GM19452 (cell line): Measurements from ENCODE around the gene PTPRN2.
"Not testable (repeated sequence)": the region's sequence is repeated elsewhere in the genome, so short reads cannot be mapped to it uniquely, and the experiment has no call there.

Experiments
- ATAC-seq: cut with Tn5 transposase; IDR thresholded peaks from one replicate; pipeline ENCODE4 v1.9.1; 2021; ENCODE audit not compliant: unreplicated experiment

The PTPRN2 gene

DNA sequence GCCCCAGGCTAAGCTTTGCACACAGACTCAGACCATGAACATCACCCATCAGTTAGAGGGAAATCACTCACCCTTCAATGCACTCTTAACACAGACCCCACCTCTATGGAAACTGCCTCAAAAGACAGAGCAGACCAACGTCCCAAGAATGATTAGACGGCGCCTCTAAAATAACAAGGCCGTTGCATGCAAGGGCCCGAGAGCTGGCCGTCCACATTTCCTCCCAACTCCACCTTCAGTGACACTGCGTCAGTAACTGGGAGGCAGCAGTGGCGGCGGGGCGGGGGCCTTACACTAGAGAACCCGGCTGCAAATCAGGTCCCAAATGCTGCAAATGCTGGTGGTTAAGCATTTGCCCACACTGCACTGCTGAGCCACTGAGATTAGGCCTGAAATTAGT is 115.0 kb downstream of the PTPRN2 start:
- no peak for ATAC-seq

DNA sequence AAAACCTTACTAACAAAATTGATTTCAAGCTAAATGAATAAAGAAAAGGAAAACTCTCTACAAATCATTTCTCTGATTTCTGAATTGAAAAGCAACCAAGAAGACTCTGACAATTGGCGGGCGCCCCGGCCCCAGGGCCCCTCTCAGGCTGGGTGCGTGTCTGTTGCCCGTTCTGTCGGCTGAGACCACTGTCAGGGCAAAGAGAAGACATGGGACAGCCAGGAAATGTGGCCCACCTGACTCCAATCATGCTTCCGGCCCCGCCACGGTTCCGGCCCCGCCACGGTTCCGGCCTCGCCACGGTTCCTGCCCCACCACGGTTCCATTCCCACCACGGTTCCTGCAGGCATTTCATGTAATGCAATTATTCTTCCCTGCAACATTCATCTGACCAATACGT is 115.9 kb downstream of the PTPRN2 start:
- ATAC-seq, result no peak

- ATAC-seq, result no peak
Measured at GRCh38 chr7:158470336-158470735, 117.3 kb downstream of the PTPRN2 start.

DNA sequence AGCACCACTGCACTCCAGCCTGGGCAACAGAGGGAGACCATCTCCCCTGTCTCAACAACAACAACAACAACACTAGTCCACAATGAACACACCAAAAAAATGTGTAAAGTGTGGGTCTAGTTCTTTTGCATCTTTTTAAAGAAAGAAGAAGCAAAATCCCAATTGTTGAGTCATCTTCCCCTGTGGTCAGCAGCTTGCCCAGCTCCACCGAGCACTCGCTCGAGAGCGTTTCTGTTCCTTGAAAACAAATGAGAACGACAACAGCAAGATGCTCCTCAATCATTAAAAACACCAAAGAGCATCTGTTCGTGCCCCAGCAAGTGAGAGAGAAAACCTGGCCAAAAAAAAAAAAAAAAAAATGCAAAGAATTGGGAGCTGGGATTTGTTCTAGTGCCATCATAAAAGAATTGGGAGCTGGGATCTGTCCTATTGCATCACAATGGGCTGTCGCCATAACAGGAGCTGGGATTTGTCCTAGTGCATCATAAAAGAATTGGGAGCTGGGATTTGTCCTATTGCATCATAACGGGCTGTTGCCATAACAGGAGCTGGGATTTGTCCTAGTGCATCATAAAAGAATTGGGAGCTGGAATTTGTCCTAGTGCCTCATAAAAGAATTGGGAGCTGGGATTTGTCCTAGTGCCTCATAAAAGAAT is 118.1 kb downstream of the PTPRN2 start:
- ATAC-seq, result no peak

DNA sequence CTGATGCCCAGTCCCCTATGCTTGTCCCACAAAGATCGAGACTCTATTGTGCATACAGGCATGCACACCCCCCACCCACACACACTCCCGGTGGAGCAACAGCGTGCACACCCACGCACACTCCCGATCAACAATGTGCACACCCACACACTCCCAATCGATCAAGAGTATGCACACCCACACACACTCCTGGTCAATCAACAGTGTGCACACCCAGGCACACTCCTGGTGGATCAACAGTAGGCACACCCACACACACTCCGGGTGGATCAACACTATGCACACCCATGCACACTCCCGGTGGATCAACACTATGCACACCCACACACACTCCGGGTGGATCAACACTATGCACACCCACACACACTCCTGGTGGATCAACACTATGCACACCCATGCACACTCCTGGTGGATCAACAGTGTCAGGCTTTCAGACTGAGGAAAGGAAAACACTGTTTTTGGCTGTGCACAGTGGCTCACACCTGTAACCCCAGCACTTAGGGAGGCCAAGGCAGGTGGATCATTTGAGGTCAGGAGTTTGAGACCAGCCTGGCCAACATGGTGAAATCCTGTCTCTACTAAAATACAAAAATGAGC is 118.8 kb downstream of the PTPRN2 start:
- ATAC-seq, result no peak

DNA sequence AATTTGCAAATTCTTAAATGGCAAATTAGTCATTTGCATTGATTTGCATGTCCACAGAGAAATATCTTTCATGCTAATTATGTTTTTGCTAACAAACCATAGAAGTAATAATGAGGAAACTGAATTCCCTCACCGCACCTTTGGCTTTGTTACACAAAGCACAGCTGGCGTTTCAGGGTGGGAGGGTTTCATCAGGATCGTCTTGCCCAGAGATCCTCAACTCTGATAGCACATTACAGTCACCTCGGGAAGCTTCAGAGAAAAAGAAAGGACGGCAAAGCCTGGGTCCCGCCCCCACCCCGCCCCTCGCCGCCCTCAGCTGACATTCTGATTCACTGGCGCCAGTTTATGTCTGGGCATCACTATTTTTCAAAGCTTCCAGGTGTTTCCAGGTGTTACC is 119.4 kb downstream of the PTPRN2 start:
- ATAC-seq, result no peak

- no peak for ATAC-seq
Measured at GRCh38 chr7:158467562-158467961, 120.1 kb downstream of the PTPRN2 start.

GRCh38 chr7:158463317-158463716 is 124.3 kb downstream of the PTPRN2 start:
- no peak for ATAC-seq

GRCh38 chr7:158461824-158462223 is 125.8 kb downstream of the PTPRN2 start:
- ATAC-seq, result no peak

- ATAC-seq, result no peak
Measured at GRCh38 chr7:158460665-158461064, 127.0 kb downstream of the PTPRN2 start.

- ATAC-seq, result no peak
Measured at GRCh38 chr7:158458716-158459282, 128.8 kb downstream of the PTPRN2 start.

GRCh38 chr7:158458096-158458495 is 129.5 kb downstream of the PTPRN2 start:
- ATAC-seq, result no peak

DNA sequence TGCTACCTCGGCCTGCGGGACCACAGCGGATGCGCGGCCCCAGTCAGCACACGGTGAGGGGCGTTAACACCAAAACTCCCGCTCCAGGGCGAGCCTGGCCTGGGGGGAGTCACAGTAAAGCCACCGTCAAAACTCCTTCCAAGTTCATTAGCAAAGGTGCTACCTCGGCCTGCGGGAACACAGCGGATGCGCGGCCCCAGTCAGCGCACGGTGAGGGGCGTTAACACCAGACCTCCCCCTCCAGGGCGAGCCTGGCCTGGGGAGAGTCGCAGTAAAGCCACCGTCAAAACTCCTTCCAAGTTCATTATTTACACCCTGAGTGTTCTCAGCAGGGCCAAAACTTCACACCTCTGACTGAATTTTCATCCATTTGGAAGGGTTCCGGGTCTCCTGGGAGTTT is 130.0 kb downstream of the PTPRN2 start:
- not testable (repeated sequence) for ATAC-seq

- ATAC-seq, result no peak
Measured at GRCh38 chr7:158454631-158455030, 133.0 kb downstream of the PTPRN2 start.

GRCh38 chr7:158453663-158454062 is 134.0 kb downstream of the PTPRN2 start:
- no peak for ATAC-seq

DNA sequence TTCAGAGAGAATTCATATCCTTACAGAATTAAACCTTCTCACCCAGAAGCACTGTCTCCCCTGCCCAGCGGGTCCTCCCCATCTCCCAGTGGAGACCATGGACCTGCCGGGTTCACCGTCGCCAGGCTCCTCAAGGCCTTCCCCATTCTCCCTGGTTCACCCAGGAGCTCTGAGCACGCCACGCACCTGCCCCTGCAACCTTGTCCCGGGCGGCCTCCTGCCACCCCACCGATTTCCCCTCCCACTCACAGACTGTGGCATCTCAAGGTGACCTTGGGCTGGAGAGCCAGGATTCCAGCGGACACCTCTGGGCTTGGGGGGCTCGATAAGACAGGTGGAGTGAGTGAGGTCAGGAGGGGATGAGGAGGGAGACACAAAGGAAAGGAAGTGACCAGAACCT is 135.3 kb downstream of the PTPRN2 start:
- ATAC-seq, result no peak

DNA sequence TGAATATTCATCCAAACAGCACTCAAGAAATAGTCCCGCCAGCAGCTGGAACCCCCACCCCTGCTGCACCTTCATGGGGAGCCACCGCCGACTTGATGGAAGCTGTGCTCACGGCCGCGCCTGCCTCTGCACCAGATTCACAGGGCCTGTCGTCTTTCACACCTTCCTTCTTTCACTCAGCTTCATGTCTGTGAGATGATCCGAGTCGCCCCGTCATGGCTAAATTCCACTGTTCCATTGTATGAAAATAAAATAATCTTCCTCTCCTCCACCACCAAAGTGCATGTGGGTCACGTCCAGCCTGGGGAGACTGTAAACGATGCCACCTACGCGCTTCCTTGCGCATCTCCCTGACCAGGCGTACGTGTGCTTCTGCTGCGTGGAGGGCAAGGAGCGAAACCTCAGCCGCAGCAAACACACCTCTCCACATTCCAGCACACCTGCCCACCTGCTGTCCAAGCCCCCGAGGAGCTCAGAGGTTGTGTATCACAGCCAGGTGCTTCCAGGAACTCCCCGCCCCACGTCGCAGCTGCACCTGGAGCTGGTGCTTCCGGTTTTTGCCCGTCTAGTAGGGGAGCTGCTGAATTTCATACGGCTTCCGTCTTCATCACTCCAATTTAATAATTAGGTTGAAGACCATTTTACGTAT is 137.0 kb downstream of the PTPRN2 start:
- ATAC-seq, result no peak

DNA sequence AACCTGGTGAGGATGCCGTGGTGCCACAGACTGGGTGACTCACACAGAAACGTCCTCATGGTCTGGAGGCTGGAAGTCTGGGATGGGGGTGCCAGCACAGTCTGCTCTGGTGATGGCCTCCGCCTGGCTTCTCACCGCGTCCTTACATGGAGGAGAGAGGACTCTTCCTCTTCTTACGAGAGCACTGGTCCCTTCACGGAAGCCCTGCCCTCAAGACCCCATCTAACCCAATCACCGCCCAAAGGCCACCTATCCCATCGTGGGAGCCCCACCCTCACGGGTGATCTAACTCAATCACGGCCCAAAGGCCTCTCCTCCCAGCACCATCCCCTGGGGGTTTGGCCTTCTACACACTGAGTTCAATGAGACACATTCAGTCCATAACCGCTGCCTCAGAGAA is 137.7 kb downstream of the PTPRN2 start:
- ATAC-seq, result no peak

DNA sequence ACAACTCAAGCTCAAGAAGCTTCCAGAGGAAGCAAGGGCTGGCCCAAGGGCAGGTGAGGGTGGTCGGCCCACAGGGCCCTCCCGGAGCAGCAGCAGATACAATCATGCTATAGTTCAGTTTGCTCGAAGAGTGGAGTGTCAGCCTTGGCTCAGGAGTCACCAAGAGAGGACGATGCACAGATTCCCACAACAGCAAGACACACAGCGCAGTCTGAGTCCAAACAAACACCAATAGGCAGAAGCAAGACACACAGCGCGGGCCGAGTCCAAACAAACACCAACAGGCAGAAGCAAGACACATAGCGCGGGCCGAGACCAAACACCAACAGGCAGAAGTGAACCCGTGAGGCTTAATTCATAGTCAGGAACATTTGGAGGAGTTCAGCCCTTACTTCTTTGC is 138.4 kb downstream of the PTPRN2 start:
- ATAC-seq, result no peak

DNA sequence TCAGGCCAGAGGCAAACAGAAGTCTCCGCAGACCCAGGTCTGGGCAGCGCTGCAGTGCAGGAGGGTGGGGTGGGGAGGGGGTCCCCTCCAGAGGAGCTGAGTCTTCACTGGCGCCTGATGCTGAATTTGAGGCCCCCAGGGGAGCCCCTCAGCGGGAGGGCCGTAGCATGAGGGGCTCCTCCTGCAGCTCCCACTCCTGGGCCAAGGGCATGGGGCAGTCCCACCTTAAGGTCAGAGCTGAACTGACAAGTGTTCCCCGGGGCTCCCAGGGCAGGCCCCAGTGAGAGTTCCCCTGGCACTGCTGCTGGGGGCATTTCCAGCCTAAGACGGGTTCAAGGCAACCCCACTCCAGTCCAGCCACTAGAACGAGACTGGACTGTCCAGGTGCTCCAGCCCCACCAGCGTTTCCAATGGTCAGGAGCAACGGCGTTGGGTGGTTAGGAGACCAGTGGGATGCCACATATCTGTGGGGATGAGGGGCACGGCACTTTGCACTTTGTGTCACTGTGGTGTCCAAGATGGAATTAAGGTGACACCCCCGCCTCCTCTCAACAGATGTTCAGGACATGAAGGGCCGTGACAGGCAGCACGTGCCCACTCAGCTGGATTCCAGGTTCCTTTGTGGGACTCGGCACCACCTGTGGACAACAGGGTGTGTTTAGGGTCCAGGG is 139.1 kb downstream of the PTPRN2 start:
- no peak for ATAC-seq

DNA sequence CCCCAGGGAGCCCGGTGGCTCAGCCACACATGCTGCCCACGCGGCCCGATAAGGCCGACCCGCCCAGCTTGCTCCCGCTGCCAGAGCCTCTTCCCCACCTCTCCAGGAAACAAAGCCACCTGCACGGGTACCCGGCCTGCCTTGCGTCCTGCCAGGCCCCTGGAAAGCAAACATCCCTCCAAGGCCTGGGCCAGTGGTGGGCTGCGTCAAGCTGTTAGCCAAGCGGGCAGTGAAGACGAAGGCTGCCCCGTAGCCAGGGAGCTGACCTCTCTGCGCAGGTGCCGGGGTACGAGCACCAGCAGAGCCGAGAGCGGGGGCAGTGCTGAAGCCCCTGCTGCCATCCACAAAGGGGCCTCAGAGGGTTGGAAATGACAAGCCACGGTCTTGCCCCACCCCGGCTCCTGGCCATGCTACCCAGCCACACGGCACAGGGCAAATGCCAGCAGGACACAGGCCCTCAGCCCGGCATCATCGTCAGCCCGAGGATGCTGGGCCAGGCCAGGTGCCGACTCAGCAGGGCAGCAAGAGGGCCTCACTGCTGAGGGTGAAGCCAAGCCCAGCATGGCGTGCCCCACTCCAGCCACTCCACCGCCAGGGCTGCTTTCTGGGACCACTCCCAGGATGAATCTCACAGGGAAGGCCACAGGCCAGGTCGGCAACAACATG is 140.0 kb downstream of the PTPRN2 start:
- no peak for ATAC-seq
